Measurements from ENCODE around the gene GOLGA6L10. TPM values are rescaled to one million over a fixed set of nuclear protein-coding genes. Genes with fewer than 3 reads are reported as not detected.
"Not testable (repeated sequence)": the region's sequence is repeated elsewhere in the genome, so short reads cannot be mapped to it uniquely, and the experiment has no call there.

GOLGA6L10 gene
- total RNA-seq, 1 experiment from 2014 or later: 2.0 TPM

DNA sequence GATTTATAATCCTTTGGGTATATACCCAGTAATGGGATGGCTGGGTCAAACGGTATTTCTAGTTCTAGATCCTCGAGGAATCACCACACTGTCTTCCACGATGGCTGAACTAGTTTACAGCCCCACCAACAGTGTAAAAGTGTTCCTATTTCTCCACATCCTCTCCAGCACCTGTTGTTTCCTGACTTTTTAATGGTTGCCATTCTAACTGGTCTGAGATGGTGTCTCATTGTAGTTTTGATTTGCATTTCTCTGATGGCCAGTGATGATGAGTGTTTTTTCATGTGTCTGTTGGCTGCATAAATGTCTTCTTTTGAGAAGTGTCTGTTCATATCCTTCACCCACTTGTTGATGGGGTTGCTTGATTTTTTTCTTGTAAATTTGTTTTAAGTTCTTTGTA is 40.9 kb upstream of the GOLGA6L10 start:
- not testable (repeated sequence) for H4K5ac ChIP-seq (ENCODE audit: insufficient read length, low read depth, low read length); H3K14ac ChIP-seq (ENCODE audit: insufficient read depth, low read length); H3K36me3 Mint-ChIP-seq (ENCODE audit: insufficient read depth in 1 of 3, low read depth in 3 of 3); H2BK120ac ChIP-seq (ENCODE audit: low read depth, low read length, poor library complexity, severe bottlenecking); H2BK15ac ChIP-seq (ENCODE audit: low read depth, low read length); H3K9me3 ChIP-seq (ENCODE audit: control insufficient read depth, low read depth, low read length); H2AFZ ChIP-seq (ENCODE audit: low read length); H3K27ac ChIP-seq (ENCODE audit: insufficient read length, low read depth, low read length); H3K9ac ChIP-seq (ENCODE audit: extremely low read depth, insufficient read length, low read length); H2AK5ac ChIP-seq (ENCODE audit: insufficient read length, low read length); H4K91ac ChIP-seq (ENCODE audit: insufficient read length, low read depth, low read length); H3K79me2 ChIP-seq (ENCODE audit: insufficient read depth, low read length); H3K4me1 ChIP-seq (ENCODE audit: insufficient read depth, low read length); H3K18ac ChIP-seq (ENCODE audit: insufficient read length, low read depth, low read length); H3K4ac ChIP-seq (ENCODE audit: low read depth, low read length); H3K56ac ChIP-seq (ENCODE audit: insufficient read length, low read depth, low read length); H3K23ac ChIP-seq (ENCODE audit: insufficient read length, low read depth, low read length); H2BK5ac ChIP-seq (ENCODE audit: insufficient read length, low read length); H3T11ph ChIP-seq (ENCODE audit: low read length); H3K9me3 Mint-ChIP-seq; H2BK20ac ChIP-seq (ENCODE audit: low read depth, low read length, poor library complexity, severe bottlenecking); H3K27me3 Mint-ChIP-seq (ENCODE audit: low read depth); H3K23me2 ChIP-seq (ENCODE audit: insufficient read length, low read depth, low read length, poor library complexity, severe bottlenecking); H3K4me2 ChIP-seq (ENCODE audit: insufficient read depth, insufficient read length, low read length); H3K79me1 ChIP-seq (ENCODE audit: insufficient read depth, low read depth, low read length, poor library complexity, severe bottlenecking); H2BK12ac ChIP-seq (ENCODE audit: insufficient read length, low read depth, low read length); H3K27me3 ChIP-seq (ENCODE audit: insufficient read depth, low read length); H4K8ac ChIP-seq (replicated peaks; ENCODE audit: insufficient read length, low read depth, low read length); DNase-seq; H4K20me1 ChIP-seq (ENCODE audit: control insufficient read depth, insufficient read depth, insufficient read length); H3K4me3 Mint-ChIP-seq
- Mint-ChIP-seq H3K4me1 (peaks cover 33 to 34% of the 10 kb centered on the region in 2 experiments), H3K27ac (peak overlapping the region in 1 of 3 experiments; percentile 26; a peak in 3 of 7 replicates)
- no CpG with 5 or more reads among the region's 3 CpGs for WGBS (ENCODE audit: extremely low coverage, insufficient read length, low lambda C conversion rate)

DNA sequence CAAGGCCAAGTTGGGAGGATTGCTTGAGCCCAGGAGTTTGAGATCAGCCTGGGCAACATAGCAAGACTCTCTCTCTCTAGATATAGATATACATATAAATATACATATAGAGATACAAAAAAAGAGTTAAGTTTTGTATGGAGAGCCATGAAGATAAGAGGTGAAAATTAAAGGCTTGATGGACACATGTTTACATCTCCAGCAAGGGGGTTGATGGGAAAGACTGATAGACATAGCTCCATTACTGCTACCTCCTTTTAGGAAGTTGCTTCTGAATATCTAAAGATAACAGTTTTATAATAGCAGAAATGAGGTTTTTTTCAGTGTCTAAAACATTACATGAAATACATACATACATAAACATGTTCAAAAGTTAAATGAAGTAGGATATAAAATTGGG is 37.9 kb upstream of the GOLGA6L10 start:
- H3K9me3 ChIP-seq (ENCODE audit: control insufficient read depth, low read depth, low read length); H2BK120ac ChIP-seq (ENCODE audit: low read depth, low read length, poor library complexity, severe bottlenecking); H4K91ac ChIP-seq (ENCODE audit: insufficient read length, low read depth, low read length); H3K18ac ChIP-seq (ENCODE audit: insufficient read length, low read depth, low read length); H3K56ac ChIP-seq (ENCODE audit: insufficient read length, low read depth, low read length); H3K27ac ChIP-seq (ENCODE audit: insufficient read length, low read depth, low read length); H3K27me3 Mint-ChIP-seq (ENCODE audit: low read depth); H3K23ac ChIP-seq (ENCODE audit: insufficient read length, low read depth, low read length); H3K36me3 Mint-ChIP-seq (ENCODE audit: insufficient read depth in 1 of 3, low read depth in 3 of 3); H2AK5ac ChIP-seq (ENCODE audit: insufficient read length, low read length); H2BK5ac ChIP-seq (ENCODE audit: insufficient read length, low read length); H2BK15ac ChIP-seq (ENCODE audit: low read depth, low read length); H4K5ac ChIP-seq (ENCODE audit: insufficient read length, low read depth, low read length); H4K8ac ChIP-seq (replicated peaks; ENCODE audit: insufficient read length, low read depth, low read length); H3K4ac ChIP-seq (ENCODE audit: low read depth, low read length); H3K9ac ChIP-seq (ENCODE audit: extremely low read depth, insufficient read length, low read length); H3K14ac ChIP-seq (ENCODE audit: insufficient read depth, low read length); H3K23me2 ChIP-seq (ENCODE audit: insufficient read length, low read depth, low read length, poor library complexity, severe bottlenecking); H3T11ph ChIP-seq (ENCODE audit: low read length); H3K4me2 ChIP-seq (ENCODE audit: insufficient read depth, insufficient read length, low read length); H3K79me1 ChIP-seq (ENCODE audit: insufficient read depth, low read depth, low read length, poor library complexity, severe bottlenecking); H3K79me2 ChIP-seq (ENCODE audit: insufficient read depth, low read length); H2BK12ac ChIP-seq (ENCODE audit: insufficient read length, low read depth, low read length); H3K27ac Mint-ChIP-seq; H2BK20ac ChIP-seq (ENCODE audit: low read depth, low read length, poor library complexity, severe bottlenecking); H4K20me1 ChIP-seq (ENCODE audit: control insufficient read depth, insufficient read depth, insufficient read length); H3K4me3 Mint-ChIP-seq; H3K9me3 Mint-ChIP-seq; DNase-seq; H3K27me3 ChIP-seq (ENCODE audit: insufficient read depth, low read length); H2AFZ ChIP-seq (ENCODE audit: low read length); H3K4me1 ChIP-seq (ENCODE audit: insufficient read depth, low read length): not testable (repeated sequence)
- H3K4me1 Mint-ChIP-seq: peaks cover 40 to 41% of the 10 kb centered on the region in 2 experiments
